ENCODE measurements around the gene RTN4R. TPM values are rescaled to one million over a fixed set of nuclear protein-coding genes. Genes with fewer than 3 reads are reported as not detected.

Gene RTN4R
- polyA plus RNA-seq, 1 of the 3 experiments (the other 2 are of a cell fraction) = 0.23 TPM

DNA sequence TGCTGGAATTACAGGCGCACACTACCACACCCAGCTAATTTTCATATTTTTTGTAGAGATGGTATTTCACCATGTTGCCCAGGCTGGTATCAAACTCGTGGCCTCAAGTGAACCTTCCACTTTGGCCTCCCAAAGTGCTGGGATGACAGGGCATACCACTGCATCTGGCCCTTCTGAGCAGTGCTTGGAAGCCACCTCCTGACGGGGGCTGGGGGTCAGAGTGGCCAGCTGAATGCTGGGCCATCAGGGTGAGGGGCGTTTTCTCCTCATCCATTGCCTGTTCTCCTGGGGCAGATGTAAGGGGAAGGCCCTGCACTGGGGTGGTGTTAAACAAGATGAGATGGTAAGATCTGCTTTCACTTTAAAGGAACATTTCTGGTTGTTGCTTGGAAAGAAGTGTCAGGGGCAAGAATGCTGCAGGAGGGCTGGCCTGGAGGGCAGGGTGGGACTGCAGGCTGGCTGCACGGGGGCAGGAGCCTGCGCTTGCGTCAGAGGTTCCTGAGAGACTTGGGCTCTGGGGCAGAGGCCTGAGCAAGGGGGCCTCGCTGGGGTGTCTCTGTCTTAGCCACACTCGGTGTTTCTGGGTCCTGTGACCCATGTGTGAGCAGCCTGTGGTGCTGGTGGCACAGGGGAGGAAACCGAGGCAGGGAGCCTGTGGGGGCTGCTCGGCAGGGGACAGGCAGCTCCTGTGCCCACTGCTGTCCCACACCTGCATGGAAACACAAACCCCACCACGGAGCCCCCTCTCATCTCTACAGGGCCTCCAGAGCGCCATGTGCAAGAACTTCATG is 34.5 kb upstream of the RTN4R start (continued):
- TF ChIP-seq FOXM1 (IDR thresholded peaks at IDR 0.05; ENCODE audit: low read depth) (no peak), GATA2 (CRISPR knock-in tag; IDR thresholded peaks at IDR 0.05) (no peak), TEAD4 (IDR thresholded peaks at IDR 0.05; ENCODE audit: borderline replicate concordance, insufficient read depth) (no peak), FOSL2 (IDR thresholded peaks at IDR 0.05; ENCODE audit: borderline replicate concordance, low read depth) (no peak)

- Histone ChIP-seq H3K4me2 (peak overlapping the region; percentile 96), H3K36me3 (replicated peaks in 1 of 2; ENCODE audit: control insufficient read depth in 1 of 2, insufficient read depth in 2 of 2, low read length in 1 of 2) (no peaks in the 10 kb centered on the region), H2AFZ (ENCODE audit: low read depth) (peak overlapping the region; percentile 56), H3K9me3 (no peaks in the 10 kb centered on the region), H3F3A (replicated peaks; ENCODE audit: insufficient read depth) (no peaks in the 10 kb centered on the region), H3K4me1 (ENCODE audit: control insufficient read depth in 1 of 2, insufficient read depth in 2 of 2, low read depth in 1 of 2, low read length in 1 of 2) (peaks cover 0 to 9% of the 10 kb centered on the region in 2 experiments; a peak in 1 of 4 replicates), H3K27me3 (ENCODE audit: insufficient read depth) (peaks cover 12% of the 10 kb centered on the region), H3K4me3 (ENCODE audit: low read depth in 2 of 2, low read length in 1 of 2) (peak overlapping the region; percentile 53 to 62), H3K79me2 (ENCODE audit: insufficient read depth) (no peaks in the 10 kb centered on the region), H3K9ac (no peak overlapping the region), H3K27ac (ENCODE audit: low read depth in 2 of 2, low read length in 1 of 2) (no peak overlapping the region), H4K20me1 (ENCODE audit: insufficient read depth) (no peaks in the 10 kb centered on the region), H3K9me2 (no peaks in the 10 kb centered on the region)
- TF ChIP-seq GABPA (IDR thresholded peaks at IDR 0.05; ENCODE audit: low read depth) = no peak
- 0 out of 2 replicates have a peak, but pooled peaks have one; percentile 22 for TF ChIP-seq NRF1 (IDR thresholded peaks at IDR 0.05; ENCODE audit: low read depth, low read length)
- ChIA-PET POLR2A (no interaction called here), CTCF (interaction anchor here (0.7 to 1.6 kb wide), 3 partner anchors 14 to 51 kb away, joined by 3 read pairs; partner anchors contain the start of gene DGCR6L)
- WGBS (ENCODE audit: low lambda C conversion rate) = 1% methylated on average over 28 of the region's 52 CpGs
- DNase-seq = no peak
These were observed 31.6 kb upstream of the RTN4R start for GRCh38 chr22:20299746-20300136.

- peak overlapping the region; percentile 53 to 62 for H3K4me3 ChIP-seq (ENCODE audit: low read depth in 2 of 2, low read length in 1 of 2)
- POLR2A ChIA-PET = interaction anchor here (0.6 kb wide), 1 partner anchor 96 kb away, joined by 5 read pairs; no protein-coding TSS in a partner anchor
- TF ChIP-seq, protein P1, sequence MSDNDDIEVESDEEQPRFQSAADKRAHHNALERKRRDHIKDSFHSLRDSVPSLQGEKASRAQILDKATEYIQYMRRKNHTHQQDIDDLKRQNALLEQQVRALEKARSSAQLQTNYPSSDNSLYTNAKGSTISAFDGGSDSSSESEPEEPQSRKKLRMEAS (IDR thresholded peaks at IDR 0.05; ENCODE audit: low read depth) = 0 out of 2 replicates have a peak, but pooled peaks have one; percentile 48
- TF ChIP-seq MEF2A (IDR thresholded peaks at IDR 0.05; ENCODE audit: borderline replicate concordance, low read depth) = no peak
- no peaks in the 10 kb centered on the region for H3K79me2 ChIP-seq (ENCODE audit: insufficient read depth)
- peaks cover 0 to 7% of the 10 kb centered on the region in 2 experiments; a peak in 1 of 4 replicates for H3K4me1 ChIP-seq (ENCODE audit: control insufficient read depth in 1 of 2, insufficient read depth in 2 of 2, low read depth in 1 of 2, low read length in 1 of 2)
- peaks cover 12% of the 10 kb centered on the region for H3K27me3 ChIP-seq (ENCODE audit: insufficient read depth)
- H3K9me2 ChIP-seq = no peaks in the 10 kb centered on the region
- H2AFZ ChIP-seq (ENCODE audit: low read depth) = peak overlapping the region; percentile 63; the same call in 1 of the 2 replicates
- H3K4me2 ChIP-seq = peak overlapping the region; percentile 96
- peak; percentile 95 for DNase-seq
- no peaks in the 10 kb centered on the region for H3F3A ChIP-seq (replicated peaks; ENCODE audit: insufficient read depth)
- H4K20me1 ChIP-seq (ENCODE audit: insufficient read depth) = no peaks in the 10 kb centered on the region
- peak overlapping the region; percentile 55; the same call in 1 of the 2 replicates for H3K9ac ChIP-seq
- no peaks in the 10 kb centered on the region for H3K36me3 ChIP-seq (replicated peaks in 1 of 2; ENCODE audit: control insufficient read depth in 1 of 2, insufficient read depth in 2 of 2, low read length in 1 of 2)
- CTCF ChIA-PET = interaction anchor here (1.0 to 1.6 kb wide), 4 partner anchors 13 to 144 kb away, joined by 3 to 5 read pairs (median 3); partner anchors contain the start of gene DGCR6L
- no peaks in the 10 kb centered on the region for H3K9me3 ChIP-seq
- no peak overlapping the region for H3K27ac ChIP-seq (ENCODE audit: low read depth in 2 of 2, low read length in 1 of 2)
- WGBS (ENCODE audit: low lambda C conversion rate) = 2% methylated on average over 41 of the region's 90 CpGs
These were observed 31.0 kb upstream of the RTN4R start for GRCh38 chr22:20298803-20299745.
